GM23338 (cell line): ENCODE results near the gene DRC1.

Experiments used
- CTCF ChIP-seq, 2 experiments: fragments of 200-600 bp in 1 of 2; sonication (generic) in 1 of 2; conservative IDR thresholded peaks; 2 replicates each; pipeline versions ENCODE4 v1.5.1 to v1.6.1; 2016 to 2017; ENCODE audit warnings: antibody characterized with exemption in 2 of 2, low read depth in 2 of 2, mild to moderate bottlenecking in 2 of 2, moderate library complexity in 1 of 2
- EZH2 ChIP-seq: fragments of 200-600 bp; sonication (generic); IDR thresholded peaks from one replicate; pipeline ENCODE4 v1.8.0; 2017; ENCODE audit warnings: antibody characterized with exemption, mild to moderate bottlenecking, low read depth; ENCODE audit not compliant: unreplicated experiment
- REST ChIP-seq: IDR thresholded peaks from one replicate; pipeline ENCODE4 v1.6.1; 2018; ENCODE audit warnings: antibody characterized with exemption; ENCODE audit not compliant: unreplicated experiment

- TF ChIP-seq CTCF (conservative IDR thresholded peaks at IDR 0.05; ENCODE audit: low read depth in 2 of 2) (no peak), REST (no peak), EZH2 (no peak)
Measured at GRCh38 chr2:26472821-26473655, 71.3 kb downstream of the DRC1 start.
